GM19452 (cell line): ENCODE measurements around the gene BMPR1A.
"Not testable (repeated sequence)": the region's sequence is repeated elsewhere in the genome, so short reads cannot be mapped to it uniquely, and the experiment has no call there.

Experiments
- ATAC-seq: cut with Tn5 transposase; IDR thresholded peaks from one replicate; pipeline ENCODE4 v1.9.1; 2021; ENCODE audit not compliant: unreplicated experiment

Gene BMPR1A

DNA sequence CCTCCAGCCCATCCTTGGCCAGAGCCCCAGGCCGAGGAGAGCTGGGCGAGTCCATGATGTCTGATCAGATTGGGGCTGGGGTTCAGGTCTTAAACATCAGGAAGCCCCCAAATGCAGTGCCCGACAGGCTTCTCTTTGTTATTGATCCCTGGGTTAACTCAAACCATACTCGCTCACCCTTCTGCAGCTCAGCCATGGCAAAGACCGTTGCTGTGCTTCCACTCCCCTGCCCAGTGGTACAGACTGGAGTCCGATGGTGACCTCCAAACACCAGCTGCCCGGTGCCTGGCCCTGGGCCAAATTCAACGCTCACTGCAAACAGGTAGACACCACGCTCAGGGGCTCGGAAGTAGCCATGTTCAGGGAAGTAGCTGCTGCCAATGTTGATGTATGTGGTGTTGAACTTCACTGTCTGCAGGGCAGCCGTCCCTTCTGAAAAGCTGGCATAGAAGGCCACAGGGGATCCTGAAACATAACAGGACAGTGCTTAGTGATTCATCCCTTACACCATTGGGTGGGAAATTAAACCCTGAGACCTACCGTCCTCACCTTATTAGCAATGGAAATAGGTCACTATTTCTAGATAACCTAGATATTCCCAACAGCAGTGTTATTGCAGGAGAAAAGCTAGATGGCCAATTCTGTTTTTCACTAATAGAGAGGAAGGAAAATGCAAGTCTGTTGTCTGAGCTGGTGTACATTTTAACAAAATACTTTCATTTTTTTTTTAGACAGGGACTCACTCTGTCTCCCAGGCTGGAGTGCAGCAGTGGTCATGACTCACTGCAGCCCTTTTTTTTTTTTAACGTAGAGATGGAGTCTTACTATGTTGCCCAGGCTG, 180.5 kb downstream of the BMPR1A start:
- no peak for ATAC-seq

DNA sequence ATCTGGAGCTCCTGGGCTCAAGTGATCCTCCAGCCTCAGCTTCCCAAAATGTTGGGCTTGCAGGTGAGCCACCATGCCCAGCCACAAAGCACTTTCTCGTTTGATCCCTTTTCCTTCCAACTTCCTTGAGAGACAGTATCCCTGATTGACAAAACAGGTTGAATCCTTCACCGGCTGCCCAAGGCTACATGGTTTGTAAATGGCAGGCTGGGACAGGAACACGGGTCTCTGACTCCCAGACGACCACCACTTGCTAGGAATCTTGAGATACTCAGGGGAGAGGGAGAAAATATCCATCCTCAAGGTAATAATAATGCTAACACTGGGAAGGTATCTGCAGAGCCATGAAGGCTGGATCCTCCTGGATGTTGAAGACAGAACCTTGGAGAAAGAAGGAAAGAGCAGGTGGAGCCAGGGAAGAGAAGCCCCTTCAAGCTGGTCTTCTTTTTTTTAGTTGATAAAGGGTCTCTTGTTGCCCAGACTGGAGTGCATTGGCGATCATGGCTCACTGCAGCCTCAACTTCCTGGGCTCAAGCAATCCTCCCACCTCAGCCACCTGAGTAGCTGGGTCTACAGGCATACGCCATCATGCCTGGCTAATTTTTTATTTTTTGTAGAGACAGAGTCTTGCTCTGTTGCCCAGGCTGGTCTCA, 181.2 kb downstream of the BMPR1A start:
- no peak for ATAC-seq

DNA sequence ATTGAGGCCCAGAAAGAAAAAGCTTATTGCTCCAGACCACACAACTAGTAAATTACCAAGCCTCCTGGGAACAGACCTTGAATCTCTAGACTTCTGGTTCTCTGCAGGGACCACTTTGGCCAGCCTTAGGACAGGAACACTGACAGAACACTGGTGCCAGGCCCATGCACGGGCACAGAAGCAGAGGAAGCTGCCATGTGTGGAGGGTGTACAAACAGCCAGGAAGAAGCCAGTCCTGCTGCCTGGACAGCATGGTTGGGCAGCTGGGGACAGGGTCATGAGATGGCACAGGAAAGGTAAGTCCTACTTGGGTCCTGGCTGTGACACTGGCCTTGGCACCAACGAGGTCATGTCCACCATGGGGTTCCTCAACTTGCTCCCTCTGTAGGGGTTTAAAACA, 181.8 kb downstream of the BMPR1A start:
- no peak for ATAC-seq

DNA sequence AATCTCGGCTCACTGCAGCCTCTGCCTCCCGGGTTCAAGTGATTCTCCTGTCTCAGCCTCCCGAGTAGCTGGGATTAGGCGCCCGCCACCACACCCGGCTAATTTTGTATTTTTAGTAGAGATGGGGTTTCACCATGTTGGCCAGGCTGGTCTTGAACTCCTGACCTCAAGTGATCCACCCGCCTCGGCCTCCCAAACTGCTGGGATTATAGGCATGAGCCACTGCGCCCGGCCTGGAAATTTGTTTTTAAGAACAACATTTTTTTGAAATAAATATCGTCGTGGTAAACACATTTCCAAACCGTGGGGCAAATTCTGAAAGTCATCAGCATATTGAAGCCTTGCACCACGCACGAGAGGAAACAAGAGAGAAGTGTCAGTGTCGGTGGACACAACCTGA, 183.7 kb downstream of the BMPR1A start:
- not testable (repeated sequence) for ATAC-seq

DNA sequence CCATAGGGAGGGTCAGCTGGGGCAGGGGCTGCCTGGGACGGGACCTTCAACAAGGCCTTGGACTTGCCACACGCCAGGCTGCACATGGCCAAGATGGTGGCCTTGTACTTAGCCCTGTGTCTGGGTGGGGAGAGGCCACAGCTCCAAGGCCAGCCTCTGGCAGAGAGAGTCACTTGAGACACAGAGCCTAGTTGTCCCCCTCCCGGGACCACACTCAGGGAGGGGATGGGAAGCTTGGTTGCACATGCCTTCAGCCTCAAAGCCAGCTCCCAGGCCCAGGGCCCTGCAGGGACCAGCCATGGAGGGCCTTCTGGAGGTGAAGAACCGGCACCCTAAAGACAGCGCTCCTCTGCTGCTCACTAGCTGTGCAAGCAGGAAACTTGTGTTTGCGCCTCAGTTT, 184.3 kb downstream of the BMPR1A start:
- ATAC-seq, result no peak

DNA sequence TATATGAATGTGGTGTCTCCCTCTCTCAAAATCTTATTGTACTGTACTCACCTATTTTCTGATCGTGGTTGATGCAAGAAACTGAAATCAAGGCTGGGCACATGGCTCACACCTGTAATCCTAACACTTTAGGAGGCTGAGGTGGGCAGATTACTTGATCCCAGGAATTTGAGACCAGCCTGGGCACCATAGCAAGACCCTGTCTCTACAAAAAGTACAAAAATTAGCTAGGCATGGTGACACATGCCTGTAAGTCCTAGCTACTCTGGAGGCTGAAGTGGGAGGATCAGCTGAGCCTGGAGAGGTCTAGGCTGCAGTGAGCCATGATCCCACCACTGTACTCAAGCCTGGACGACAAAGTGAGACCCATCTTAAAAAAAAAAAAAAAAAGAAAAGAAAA, 185.0 kb downstream of the BMPR1A start:
- no peak for ATAC-seq

DNA sequence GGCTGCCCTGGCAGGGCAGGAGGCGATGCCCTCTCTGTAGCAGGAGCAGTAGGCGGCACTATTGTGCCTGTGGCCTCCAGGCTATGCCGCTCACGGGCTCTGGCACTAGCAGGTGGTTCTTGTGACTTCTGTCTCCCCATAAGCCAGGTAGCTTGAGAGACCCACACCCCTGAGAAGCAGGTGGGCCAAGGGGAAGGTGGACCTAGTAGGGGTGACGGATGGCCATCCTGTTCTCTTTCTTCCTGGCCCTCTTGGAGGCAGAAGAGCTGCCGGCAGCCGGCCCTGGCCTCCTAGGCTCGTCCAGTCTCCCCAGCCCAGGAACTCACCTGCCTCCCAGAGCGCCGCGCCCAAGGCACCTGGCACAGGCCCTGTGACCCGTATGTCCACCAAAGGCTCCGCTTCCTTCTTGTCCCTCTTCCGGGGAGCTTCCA, 185.6 kb downstream of the BMPR1A start:
- ATAC-seq, result no peak

DNA sequence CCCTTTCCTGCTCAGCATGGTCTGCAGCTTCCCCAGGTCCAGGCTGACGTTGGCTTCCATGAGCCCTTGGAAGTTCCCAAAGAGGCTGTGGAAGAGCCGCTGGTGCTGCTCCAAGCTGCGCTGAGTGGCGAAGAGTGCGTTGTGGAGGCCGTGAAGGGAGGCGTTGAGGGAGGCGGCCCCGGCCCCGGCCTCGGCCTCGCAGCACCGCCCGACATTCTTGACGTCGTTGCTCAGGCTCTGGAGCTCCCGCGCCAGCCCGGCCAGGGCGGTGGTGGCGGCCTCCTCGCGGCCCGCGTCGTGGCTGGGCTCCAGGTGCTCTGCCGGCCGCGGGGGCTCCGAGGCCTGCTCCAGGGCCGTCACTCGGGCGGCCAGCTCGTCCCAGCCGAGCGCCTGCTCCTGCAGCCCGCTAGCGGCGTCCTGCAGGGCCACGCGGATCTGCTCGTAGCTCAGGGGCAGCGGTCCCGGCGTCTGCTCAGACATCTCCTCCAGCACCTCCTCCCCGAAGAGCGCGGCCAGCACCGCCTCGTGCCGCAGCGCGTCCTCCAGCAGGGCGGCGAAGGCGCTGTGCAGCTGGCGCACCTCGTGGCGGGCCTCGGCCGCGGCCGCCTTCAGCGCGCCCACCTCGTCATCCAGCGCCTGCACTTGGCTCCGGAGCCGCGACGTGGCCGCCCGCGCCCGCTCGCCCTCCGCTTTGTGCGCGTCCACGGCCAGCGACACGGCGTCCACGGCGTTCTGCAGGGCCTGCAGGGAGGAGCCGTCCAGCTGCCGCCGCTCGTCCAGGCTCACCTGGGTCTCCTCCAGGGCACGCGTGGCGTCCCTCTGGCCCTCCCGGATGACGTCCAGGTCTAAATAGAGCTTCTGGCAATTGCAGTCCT, 186.3 kb downstream of the BMPR1A start:
- no peak for ATAC-seq

DNA sequence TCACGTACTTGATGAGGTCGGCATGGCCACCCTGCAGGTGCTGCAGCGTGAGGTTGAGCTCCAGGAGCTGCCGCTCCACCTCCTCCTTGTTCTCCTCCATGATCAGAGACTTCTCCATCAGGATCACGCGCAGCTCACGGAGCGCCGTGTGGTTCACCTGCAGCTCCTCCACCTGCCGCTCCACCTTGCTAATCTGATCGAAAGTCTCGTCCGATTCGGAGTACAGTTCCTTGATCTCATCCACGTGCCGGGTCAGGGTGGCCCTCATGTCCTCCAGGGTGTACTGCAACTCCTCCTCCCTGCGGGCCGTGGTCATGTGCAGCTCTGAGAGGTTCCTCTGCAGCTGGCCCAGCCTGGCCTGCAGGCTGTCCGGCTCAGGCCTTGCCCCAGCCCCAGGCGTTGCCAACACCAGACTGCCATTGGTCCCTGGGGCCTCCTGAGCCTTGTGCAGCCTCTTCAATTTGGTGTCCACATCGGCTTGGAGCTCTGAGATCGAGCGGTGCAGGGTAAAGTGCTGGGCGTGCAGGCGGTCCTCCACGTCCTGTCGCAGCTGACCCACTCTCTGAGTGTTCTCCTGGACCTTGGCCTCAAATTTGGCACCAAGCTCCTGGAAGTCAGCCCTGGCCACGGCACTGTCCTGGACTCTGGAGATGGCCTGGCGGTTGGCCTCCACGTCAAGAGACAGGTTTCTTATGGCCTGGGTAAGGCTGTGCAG, 187.1 kb downstream of the BMPR1A start:
- ATAC-seq, result no peak

DNA sequence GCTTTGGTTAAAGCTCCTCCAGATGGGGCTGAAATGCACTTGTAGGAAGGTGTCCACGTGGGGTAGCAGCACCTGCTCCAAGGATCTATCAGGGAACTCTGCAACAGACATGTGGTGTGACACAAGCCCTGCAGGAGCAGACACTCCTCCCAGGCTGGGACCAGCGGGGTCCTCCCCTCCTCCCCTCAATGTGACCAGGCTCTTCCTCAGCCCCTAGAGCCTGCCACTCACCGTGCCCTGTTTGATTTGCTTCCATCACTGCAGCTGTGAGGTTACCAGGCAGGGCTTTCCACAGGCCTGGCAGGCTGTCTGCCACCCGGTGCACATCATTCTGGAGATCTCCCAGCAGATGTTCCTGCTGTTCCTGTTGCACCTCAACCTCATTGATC, 187.6 kb downstream of the BMPR1A start:
- no peak for ATAC-seq

DNA sequence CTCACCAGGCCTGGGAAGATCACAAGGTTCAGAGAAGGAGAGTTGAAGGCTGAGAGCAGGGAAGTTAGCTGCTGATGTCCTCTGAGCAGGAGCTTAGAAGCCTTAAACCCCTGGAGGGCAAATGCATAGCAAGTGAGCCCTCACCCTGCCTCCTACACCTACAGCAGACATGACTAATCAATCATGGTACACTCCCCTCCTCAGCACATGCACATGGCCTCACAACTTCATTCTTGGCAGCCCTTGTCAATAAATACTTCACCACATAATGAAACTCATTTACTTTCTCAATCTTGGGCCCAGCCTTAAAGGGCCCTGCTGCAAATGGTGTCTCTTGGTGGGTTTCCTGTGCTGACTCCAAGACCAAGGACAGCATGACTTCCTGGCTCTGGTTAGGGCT, 188.1 kb downstream of the BMPR1A start:
- no peak for ATAC-seq

DNA sequence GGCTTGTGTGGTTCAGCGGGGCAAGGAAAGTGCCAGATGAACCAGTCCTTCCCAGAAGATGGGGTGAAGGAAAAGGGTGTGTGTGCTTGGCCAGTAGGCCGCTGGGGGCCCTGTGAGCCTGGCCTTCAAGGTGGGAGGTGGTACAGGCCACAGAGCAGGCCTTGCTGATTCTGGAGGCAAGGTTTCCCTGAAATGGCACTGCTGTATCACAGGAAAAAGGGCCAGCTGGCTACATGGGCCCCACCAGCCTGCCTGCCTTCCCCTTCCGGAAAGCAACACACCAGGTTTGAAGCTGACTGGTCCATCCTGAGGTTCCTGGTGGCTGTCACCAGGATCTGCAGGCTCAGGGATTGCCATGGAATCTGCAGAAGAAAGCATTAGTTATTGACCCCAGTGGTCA, 188.5 kb downstream of the BMPR1A start:
- no peak for ATAC-seq

DNA sequence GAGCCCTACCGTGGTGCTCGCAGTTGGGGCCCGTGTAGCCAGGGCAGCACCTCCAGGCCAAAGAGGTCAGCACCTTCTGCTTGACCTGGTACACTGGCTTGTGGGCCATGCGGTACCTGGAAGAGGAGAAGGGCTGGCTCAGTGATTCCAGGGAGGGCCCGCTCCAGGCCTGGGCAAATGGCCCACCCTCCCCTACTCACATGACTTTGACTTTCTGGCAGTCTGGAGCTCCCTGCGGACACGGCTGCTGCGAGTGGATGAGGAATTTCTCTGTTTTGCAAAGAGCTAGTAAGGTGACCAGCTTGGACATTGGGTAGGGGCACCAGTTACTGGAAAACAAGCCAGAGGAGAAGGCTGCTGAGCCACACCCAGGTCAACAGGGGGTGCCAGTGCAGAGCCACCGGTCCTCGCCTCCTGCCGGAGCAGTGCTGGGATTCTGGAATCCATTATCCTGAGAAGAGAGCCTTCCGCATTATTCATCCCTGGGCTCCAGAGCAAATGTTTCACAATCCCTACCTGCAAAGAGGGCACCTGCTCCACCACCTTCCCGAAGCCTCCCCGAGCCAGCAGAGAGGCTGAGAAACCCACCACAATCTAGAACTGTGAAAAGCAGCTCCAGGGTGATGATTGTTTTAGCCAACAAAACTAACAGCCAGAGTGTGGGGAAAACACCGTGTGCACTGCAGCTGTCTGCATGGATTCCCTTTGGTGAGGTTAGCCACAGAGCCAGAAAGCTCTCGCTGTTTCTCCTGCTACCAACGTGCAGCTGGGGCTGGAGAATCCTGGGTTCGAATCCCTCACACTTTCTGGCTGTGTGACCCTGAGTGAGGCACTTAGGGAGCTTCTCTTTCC, 189.2 kb downstream of the BMPR1A start:
- ATAC-seq, result no peak

DNA sequence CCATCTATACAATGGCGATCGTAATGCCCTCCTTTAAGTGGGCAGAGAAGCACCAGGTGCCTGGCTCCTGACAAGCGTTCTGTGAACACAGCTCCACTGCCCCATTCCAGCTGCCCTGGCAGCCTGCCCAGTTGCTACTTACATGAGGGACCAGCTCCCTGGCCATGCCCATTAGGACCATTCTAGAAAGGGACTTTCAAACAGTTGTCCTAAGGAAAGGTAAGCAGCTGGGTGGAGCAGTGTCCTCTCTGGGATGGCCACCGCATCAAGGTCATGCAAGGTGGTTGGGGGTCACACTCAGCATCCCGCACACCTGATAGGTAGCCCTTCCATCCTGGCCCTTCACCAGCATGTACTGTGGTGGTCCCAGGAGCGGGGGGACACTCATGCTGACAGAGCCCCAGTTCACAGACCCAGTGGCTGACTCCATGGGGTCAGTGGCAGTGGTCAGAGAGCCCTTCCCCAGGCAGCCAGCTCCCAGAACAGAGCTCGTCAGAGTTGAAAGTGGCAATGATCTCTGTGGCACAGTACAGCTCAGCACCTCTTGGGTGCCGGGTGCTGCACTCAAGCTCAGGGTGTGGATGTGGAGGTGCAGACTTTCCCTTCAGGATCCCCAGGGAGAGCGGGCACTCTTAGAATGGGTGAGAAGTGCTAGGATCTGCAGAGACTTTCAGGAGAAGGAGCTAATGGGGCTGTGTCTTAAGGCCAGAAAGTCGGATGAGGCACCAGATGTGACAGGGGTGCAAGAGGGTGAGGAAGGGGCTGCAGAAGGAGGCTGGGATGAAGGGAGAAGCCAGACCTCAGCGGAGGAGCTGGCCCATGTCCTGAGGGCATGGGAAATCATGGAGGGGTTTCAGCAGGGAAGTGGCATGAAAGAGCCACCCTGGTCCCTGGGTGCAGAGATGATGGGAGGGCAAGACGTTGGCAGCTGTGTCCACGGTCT, 190.1 kb downstream of the BMPR1A start:
- no peak for ATAC-seq

DNA sequence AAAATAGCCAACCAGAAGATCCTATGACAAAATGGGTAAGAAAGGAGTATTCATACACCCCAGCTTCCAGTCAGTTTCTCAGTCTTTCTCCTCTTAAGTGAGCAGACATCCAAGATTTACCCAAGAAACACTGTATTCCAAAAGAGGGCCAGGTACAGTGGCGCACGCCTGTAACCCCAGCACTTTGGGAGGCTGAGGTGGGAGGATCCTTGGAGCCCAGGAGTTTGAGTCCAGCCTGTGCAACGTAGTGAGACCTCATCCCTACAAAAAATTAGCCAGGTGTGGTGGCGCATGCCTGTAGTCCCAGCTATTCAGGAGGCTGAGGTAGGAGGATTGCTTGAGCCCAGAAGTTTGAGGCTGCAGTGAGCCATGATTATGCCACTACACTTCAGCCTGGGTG, 191.4 kb downstream of the BMPR1A start:
- ATAC-seq, result not testable (repeated sequence)

DNA sequence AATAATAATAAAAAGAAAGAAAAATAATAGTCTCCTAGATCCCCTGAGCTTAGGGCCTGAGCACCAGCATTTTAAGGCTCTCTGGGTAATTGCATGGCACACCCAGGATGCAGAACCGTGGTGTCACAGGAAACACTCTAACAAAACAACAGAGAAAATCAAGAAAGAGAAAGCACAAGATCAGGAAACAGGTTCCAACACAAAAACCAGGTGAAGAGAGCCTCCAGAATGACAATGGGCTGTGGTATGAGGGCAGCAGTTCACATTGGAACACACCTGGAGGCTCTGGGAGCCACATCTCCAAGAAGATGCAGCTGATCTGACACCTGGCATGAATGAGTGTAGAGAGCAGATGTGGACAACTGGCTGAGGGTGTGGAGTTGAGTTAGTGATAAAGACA, 193.9 kb downstream of the BMPR1A start:
- no peak for ATAC-seq

DNA sequence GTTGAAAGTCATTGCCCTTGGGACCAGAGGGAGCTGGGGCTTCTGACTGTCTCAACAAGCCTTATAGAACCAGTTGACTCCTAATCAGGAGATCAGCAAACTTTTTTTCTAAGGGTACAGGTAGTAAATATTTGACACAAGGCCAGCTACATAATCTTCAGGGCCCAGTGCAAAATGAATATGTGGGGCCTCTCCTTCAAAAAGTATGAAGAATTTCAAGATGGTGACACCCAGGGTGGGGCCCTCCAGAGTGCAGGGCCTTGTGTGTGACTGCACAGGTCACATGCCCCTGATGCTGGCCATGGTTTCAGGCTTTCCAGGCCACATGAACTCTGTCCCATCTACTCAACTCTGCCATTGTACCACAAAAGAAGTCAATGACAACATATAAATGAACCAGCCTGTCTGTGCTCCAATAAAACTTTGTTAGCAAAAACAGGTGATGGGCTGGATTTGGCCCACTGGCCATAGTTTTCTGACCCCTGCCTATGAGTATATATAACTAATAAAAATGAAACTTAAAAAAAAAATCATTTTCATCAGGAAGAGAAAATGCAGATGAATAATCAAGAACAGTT, 194.9 kb downstream of the BMPR1A start:
- no peak for ATAC-seq

DNA sequence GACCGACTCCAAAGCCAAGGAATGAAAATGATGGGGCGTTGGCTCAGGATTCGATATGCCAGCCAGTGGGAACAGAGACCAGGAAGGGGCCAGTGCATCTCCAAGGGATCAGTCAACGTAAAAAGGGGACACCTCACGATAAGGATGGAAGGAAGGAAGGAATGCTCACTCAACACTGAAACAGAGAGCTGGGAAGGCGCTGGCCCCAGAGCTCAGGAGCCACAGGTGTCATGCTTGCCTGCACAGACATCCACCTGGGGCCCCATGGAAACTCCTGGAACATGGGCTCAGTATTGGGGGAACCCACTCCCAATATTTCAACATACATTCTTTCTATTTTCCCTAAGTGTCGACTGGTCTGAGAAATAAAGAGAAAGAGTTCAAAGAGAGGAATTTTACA, 195.7 kb downstream of the BMPR1A start:
- no peak for ATAC-seq

DNA sequence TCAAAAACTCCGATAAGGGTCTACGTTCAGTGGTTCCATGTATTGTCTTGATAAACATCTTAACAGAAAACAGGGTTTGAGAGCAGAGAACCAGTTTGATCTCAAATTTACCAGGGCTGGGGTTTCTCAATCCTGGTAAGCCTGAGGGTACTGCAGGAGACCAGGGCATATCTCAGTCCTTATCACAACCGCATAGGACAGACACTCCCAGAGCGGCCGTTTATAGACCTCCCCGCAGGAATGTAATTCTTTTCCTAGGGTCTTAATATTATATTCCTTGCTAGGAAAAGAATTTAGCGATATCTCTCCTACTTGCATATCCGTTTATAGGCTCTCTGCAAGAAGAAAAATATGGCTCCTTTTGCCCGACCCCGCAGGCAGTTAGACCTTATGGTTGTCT, 196.3 kb downstream of the BMPR1A start:
- ATAC-seq, result not testable (repeated sequence)
